ENCODE measurements around the gene DYRK4. TPM values are rescaled to one million over a fixed set of nuclear protein-coding genes. Genes with fewer than 3 reads are reported as not detected.

DYRK4 gene
- total RNA-seq, 1 donor from 2014 or later: 29.9 TPM

- no peak overlapping the region for H3K27ac Mint-ChIP-seq
- no peaks in the 10 kb centered on the region for H3K4me1 Mint-ChIP-seq
- no peaks in the 10 kb centered on the region for H3K36me3 Mint-ChIP-seq (ENCODE audit: low read depth)
- intact Hi-C loops (cut with micrococcal nuclease): no loop called here
- H3K4me3 Mint-ChIP-seq: no peak overlapping the region
- peaks cover 9% of the 10 kb centered on the region for H3K27me3 Mint-ChIP-seq
- no peaks in the 10 kb centered on the region for H3K9me3 Mint-ChIP-seq
- no peak for DNase-seq
Observed at GRCh38 chr12:4580281-4580688, 18.3 kb downstream of the DYRK4 start.

- intact Hi-C loops (cut with micrococcal nuclease): no loop called here
Observed at GRCh38 chr12:4584281-4584680, 22.3 kb downstream of the DYRK4 start.

DNA sequence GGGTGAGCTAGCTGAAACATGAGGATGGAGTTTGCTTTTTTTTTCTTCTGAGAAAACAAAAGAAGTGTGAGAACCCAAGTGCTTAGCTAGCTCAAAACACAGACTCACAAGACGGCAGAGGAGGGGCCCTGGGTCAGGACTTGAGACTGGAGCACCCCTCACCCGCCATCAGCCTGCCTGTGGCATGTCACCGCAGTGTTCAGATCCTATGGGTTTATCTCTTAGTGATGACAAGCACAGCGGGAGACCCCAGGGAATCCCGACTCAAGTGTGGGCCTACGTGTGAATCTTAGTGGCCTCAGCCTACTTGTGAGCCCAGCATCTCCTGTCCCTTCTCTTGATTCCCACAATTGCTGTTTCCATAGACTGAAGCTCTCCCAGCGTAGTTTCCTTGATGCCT lies 22.9 kb downstream of the DYRK4 start:
- no peak for DNase-seq
- H3K36me3 Mint-ChIP-seq (ENCODE audit: low read depth): no peaks in the 10 kb centered on the region
- no peaks in the 10 kb centered on the region for H3K4me1 Mint-ChIP-seq
- no peak overlapping the region for H3K4me3 Mint-ChIP-seq
- intact Hi-C loops (cut with micrococcal nuclease): no loop called here
- H3K9me3 Mint-ChIP-seq: peaks cover 4% of the 10 kb centered on the region
- no peak overlapping the region for H3K27ac Mint-ChIP-seq
- H3K27me3 Mint-ChIP-seq: no peaks in the 10 kb centered on the region

More at GRCh38 chr12:4584281-4584680, 22.3 kb downstream of the DYRK4 start:
- DNase-seq: no peak
- H3K27ac Mint-ChIP-seq: no peak overlapping the region
- no peaks in the 10 kb centered on the region for H3K4me1 Mint-ChIP-seq
- H3K36me3 Mint-ChIP-seq (ENCODE audit: low read depth): no peaks in the 10 kb centered on the region
- peaks cover under 1% of the 10 kb centered on the region for H3K9me3 Mint-ChIP-seq
- H3K4me3 Mint-ChIP-seq: no peak overlapping the region
- H3K27me3 Mint-ChIP-seq: no peaks in the 10 kb centered on the region

- H3K4me3 Mint-ChIP-seq: no peak overlapping the region
- H3K27ac Mint-ChIP-seq: no peak overlapping the region
- peaks cover 4% of the 10 kb centered on the region for H3K9me3 Mint-ChIP-seq
- H3K36me3 Mint-ChIP-seq (ENCODE audit: low read depth): no peaks in the 10 kb centered on the region
- no peaks in the 10 kb centered on the region for H3K27me3 Mint-ChIP-seq
- DNase-seq: no peak
- intact Hi-C loops (cut with micrococcal nuclease): no loop called here
- no peaks in the 10 kb centered on the region for H3K4me1 Mint-ChIP-seq
Observed at GRCh38 chr12:4586500-4586899, 24.5 kb downstream of the DYRK4 start.

GRCh38 chr12:4587108-4587507 lies 25.1 kb downstream of the DYRK4 start:
- DNase-seq: no peak
- H3K36me3 Mint-ChIP-seq (ENCODE audit: low read depth): no peaks in the 10 kb centered on the region
- no peaks in the 10 kb centered on the region for H3K27me3 Mint-ChIP-seq
- no peak overlapping the region for H3K27ac Mint-ChIP-seq
- H3K4me3 Mint-ChIP-seq: no peak overlapping the region
- H3K4me1 Mint-ChIP-seq: no peaks in the 10 kb centered on the region
- intact Hi-C loops (cut with micrococcal nuclease): no loop called here
- H3K9me3 Mint-ChIP-seq: peaks cover 4% of the 10 kb centered on the region

DNA sequence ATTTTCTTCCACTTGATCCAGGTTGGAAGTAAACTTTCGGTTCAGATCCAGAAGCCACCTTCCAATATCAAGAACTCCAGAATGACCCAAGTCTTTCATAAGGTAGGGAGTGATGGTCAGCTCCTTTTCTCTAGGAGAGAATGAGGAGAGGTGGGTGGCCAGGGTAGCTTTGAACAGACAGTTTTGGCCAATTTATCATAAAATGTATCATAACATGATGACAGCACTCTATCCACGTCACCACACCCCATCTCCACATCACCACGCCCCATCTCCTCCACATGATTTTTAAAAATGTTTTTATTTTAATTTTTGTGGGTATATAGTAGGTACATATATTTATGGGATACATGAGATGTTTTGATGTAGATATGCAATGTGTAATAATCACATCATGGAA lies 26.9 kb downstream of the DYRK4 start:
- Mint-ChIP-seq H3K36me3 (ENCODE audit: low read depth) (no peaks in the 10 kb centered on the region), H3K27me3 (peaks cover 2% of the 10 kb centered on the region), H3K4me1 (no peaks in the 10 kb centered on the region), H3K4me3 (no peak overlapping the region), H3K9me3 (peaks cover 4% of the 10 kb centered on the region), H3K27ac (no peak overlapping the region)
- intact Hi-C loops (cut with micrococcal nuclease): no loop called here
- DNase-seq: no peak

GRCh38 chr12:4589941-4590340 lies 27.9 kb downstream of the DYRK4 start:
- DNase-seq: no peak
- no peak overlapping the region for H3K4me3 Mint-ChIP-seq
- H3K27ac Mint-ChIP-seq: no peak overlapping the region
- intact Hi-C loops (cut with micrococcal nuclease): no loop called here
- no peaks in the 10 kb centered on the region for H3K4me1 Mint-ChIP-seq
- H3K27me3 Mint-ChIP-seq: peaks cover 2% of the 10 kb centered on the region
- H3K36me3 Mint-ChIP-seq (ENCODE audit: low read depth): no peaks in the 10 kb centered on the region
- H3K9me3 Mint-ChIP-seq: peaks cover 4% of the 10 kb centered on the region

DNA sequence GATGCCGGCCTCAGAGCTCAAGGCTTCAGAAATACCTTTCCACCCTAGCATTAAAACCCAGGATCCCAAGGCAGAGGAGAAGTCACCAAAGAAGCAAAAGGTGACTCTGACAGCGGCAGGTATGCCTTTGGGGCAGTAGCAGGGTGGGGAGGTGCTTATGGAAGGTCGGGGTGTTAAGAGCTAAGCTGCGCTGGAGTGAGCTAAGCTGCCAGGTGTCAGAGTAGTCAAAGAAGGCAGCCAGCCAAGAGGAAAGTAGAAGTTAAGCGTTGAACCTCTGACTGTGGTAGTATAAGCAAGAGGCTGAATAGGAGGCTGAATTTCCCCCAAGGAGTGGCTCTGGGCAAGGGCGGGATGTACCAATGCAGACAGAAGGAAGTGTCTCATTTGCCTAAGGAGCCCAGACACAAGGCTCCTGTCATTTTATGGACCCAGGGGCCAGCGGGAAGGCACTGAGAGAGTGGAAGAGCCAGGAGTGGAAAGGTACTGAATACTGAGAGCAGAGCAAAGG lies 29.2 kb downstream of the DYRK4 start:
- Mint-ChIP-seq H3K4me1 (no peaks in the 10 kb centered on the region), H3K9me3 (peaks cover 4% of the 10 kb centered on the region), H3K27ac (no peak overlapping the region), H3K27me3 (peaks cover 2% of the 10 kb centered on the region), H3K4me3 (no peak overlapping the region), H3K36me3 (ENCODE audit: low read depth) (no peaks in the 10 kb centered on the region)
- DNase-seq: no peak
- intact Hi-C loops (cut with micrococcal nuclease): no loop called here

- intact Hi-C loops (cut with micrococcal nuclease): no loop called here
- peaks cover 6% of the 10 kb centered on the region for H3K27me3 Mint-ChIP-seq
- no peaks in the 10 kb centered on the region for H3K4me1 Mint-ChIP-seq
- no peak overlapping the region for H3K27ac Mint-ChIP-seq
- no peak for DNase-seq
- H3K36me3 Mint-ChIP-seq (ENCODE audit: low read depth): no peaks in the 10 kb centered on the region
- no peaks in the 10 kb centered on the region for H3K9me3 Mint-ChIP-seq
- no peak overlapping the region for H3K4me3 Mint-ChIP-seq
Observed at GRCh38 chr12:4595881-4596280, 33.9 kb downstream of the DYRK4 start.

GRCh38 chr12:4603421-4603820 lies 41.4 kb downstream of the DYRK4 start:
- DNase-seq: no peak
- Mint-ChIP-seq H3K4me3 (no peak overlapping the region), H3K27me3 (peaks cover 19% of the 10 kb centered on the region), H3K36me3 (ENCODE audit: low read depth) (no peaks in the 10 kb centered on the region), H3K9me3 (no peaks in the 10 kb centered on the region), H3K27ac (no peak overlapping the region), H3K4me1 (peaks cover 7% of the 10 kb centered on the region)
- intact Hi-C loops (cut with micrococcal nuclease): loop anchor here (10.0 kb wide), 1 partner anchor 151 kb away; no protein-coding TSS in a partner anchor

- no peak overlapping the region for H3K27ac Mint-ChIP-seq
- intact Hi-C loops (cut with micrococcal nuclease): loop anchor here (1.0 to 10.0 kb wide), 2 partner anchors 44 to 151 kb away; no protein-coding TSS in a partner anchor
- H3K27me3 Mint-ChIP-seq: peaks cover 19% of the 10 kb centered on the region
- H3K4me3 Mint-ChIP-seq: no peak overlapping the region
- no peaks in the 10 kb centered on the region for H3K9me3 Mint-ChIP-seq
- H3K4me1 Mint-ChIP-seq: peaks cover 7% of the 10 kb centered on the region
- no peaks in the 10 kb centered on the region for H3K36me3 Mint-ChIP-seq (ENCODE audit: low read depth)
- DNase-seq: no peak
Observed at GRCh38 chr12:4603946-4604345, 41.9 kb downstream of the DYRK4 start.

DNA sequence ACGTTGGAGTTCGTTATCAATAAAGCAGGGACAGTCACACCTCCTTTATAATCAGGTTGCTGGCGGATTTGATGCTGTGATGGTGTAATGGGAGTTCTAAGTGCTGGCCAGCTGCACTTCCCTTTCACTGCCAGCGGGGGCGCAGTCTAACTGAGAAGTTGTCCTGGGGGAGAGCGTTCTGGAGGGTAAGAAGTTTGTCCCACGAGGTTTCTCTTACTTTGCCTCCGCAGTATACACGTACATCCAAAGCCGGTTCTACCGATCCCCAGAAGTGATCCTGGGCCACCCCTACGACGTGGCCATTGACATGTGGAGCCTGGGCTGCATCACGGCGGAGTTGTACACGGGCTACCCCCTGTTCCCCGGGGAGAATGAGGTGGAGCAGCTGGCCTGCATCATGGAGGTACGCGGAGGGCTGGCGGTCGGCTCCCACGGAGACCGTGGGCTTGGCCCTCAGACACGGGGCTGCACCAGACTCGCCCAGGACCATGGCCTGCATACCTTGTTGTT lies 42.7 kb downstream of the DYRK4 start:
- peak; percentile 94 for DNase-seq
- intact Hi-C loops (cut with micrococcal nuclease): loop anchor here (1.0 to 10.0 kb wide), 2 partner anchors 44 to 150 kb away; no protein-coding TSS in a partner anchor
- Mint-ChIP-seq H3K9me3 (no peaks in the 10 kb centered on the region), H3K36me3 (ENCODE audit: low read depth) (no peaks in the 10 kb centered on the region), H3K27me3 (peaks cover 19% of the 10 kb centered on the region), H3K27ac (peak overlapping the region; percentile 91), H3K4me3 (peak overlapping the region; percentile 91), H3K4me1 (peaks cover 7% of the 10 kb centered on the region)

DNA sequence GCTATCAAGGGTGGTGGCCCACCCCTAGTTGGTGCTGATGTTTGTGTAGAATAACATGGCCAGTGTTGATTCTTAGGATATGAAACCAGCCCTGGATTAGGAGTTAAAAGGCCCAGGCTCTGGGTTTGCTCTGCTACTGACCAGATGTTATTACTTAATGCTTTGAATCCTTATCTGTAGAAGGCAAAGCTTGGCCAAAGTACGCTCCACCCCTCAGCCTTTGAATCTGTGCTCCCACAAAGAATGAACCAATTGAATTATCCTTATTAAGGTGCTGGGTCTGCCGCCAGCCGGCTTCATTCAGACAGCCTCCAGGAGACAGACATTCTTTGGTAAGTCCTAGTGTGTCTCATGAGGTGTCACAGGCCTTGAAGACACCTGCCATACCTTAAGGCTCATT lies 45.0 kb downstream of the DYRK4 start:
- Mint-ChIP-seq H3K4me1 (peaks cover 7% of the 10 kb centered on the region), H3K27ac (no peak overlapping the region), H3K4me3 (no peak overlapping the region), H3K9me3 (no peaks in the 10 kb centered on the region), H3K27me3 (peaks cover 14% of the 10 kb centered on the region), H3K36me3 (ENCODE audit: low read depth) (peaks cover 4% of the 10 kb centered on the region)
- no peak for DNase-seq
- intact Hi-C loops (cut with micrococcal nuclease): loop anchor here (10.0 kb wide), 1 partner anchor 148 kb away; no protein-coding TSS in a partner anchor

DNA sequence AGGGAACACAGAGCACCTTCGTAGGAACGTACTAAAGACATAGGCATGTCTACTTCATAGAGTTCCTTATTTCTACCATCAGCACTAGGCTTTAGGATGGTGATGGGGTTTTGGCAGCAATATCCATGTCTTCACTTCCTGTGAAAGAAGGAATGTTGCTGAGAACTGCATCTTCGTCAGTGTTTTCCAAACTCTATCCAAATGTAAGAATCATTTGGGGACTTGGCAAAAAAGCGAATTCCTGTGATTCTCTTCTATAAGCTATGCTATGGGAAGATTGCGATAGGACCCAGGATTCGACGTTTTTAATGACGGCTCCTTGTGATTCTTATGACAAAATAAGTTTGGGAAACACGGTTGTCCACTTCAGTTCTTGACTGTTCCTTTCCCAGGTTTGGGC lies 47.1 kb downstream of the DYRK4 start:
- H3K27me3 Mint-ChIP-seq: no peaks in the 10 kb centered on the region
- no peak overlapping the region for H3K27ac Mint-ChIP-seq
- intact Hi-C loops (cut with micrococcal nuclease): loop anchor here (10.0 kb wide), 1 partner anchor 146 kb away; no protein-coding TSS in a partner anchor
- peaks cover 15% of the 10 kb centered on the region for H3K36me3 Mint-ChIP-seq (ENCODE audit: low read depth)
- no peak for DNase-seq
- H3K4me3 Mint-ChIP-seq: no peak overlapping the region
- H3K4me1 Mint-ChIP-seq: peaks cover 7% of the 10 kb centered on the region
- no peaks in the 10 kb centered on the region for H3K9me3 Mint-ChIP-seq

- intact Hi-C loops (cut with micrococcal nuclease): no loop called here
- no peaks in the 10 kb centered on the region for H3K9me3 Mint-ChIP-seq
- DNase-seq: no peak
- H3K36me3 Mint-ChIP-seq (ENCODE audit: low read depth): peaks cover 20% of the 10 kb centered on the region
- H3K27ac Mint-ChIP-seq: no peak overlapping the region
- no peaks in the 10 kb centered on the region for H3K27me3 Mint-ChIP-seq
- peaks cover 3% of the 10 kb centered on the region for H3K4me1 Mint-ChIP-seq
- H3K4me3 Mint-ChIP-seq: no peak overlapping the region
Observed at GRCh38 chr12:4610481-4610880, 48.5 kb downstream of the DYRK4 start.

Data from activated CD4-positive, alpha-beta T cell treated with anti-CD3 and anti-CD28 coated beads, Interleukin-2, amount 10 ng/mL, durations not matched to agents 24 days and 14 days (primary cell).